ENCODE results near the gene PDGFD.

The PDGFD gene

DNA sequence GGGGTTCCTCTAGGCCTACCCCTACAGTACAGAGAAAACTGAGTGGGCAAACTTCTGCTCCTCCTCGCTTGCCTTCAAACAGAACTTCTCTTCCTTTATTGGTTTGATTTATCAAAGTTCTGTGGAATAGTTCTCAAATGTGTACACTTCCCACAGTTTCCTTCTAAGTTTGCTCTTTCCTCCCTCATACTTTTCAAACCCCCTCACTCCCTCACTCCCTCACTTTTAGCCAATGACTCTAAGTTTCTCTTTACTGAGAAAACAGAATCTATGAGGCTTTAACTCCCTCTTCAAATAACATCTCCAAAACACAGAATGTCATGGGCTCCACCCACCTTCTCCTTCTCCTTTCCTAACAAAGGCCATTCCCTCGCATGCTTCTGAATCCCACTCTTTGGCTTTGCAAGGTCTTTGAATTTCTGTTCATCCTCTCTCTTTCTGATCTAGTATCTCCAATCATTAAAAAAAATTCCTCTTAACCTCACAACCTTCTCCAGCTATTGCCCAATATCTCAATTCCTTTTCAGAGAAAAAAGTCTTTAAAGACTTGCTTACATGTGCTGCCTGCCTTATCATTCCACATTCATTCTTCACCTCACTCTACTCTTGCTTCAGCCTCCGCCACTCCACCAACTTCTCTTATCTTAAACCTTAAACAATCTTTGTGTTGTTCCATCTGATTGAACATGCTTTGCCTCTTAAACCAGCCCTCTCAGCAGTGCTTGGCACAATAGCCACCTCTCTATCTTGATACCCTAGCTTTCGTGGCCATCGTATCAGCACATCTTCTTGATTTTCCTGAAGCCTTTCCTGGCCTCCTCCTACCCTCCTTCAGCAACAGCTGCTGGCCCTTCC lies 70.3 kb downstream of the PDGFD start:
- DNase-seq (ENCODE audit: low read depth): no peak

DNA sequence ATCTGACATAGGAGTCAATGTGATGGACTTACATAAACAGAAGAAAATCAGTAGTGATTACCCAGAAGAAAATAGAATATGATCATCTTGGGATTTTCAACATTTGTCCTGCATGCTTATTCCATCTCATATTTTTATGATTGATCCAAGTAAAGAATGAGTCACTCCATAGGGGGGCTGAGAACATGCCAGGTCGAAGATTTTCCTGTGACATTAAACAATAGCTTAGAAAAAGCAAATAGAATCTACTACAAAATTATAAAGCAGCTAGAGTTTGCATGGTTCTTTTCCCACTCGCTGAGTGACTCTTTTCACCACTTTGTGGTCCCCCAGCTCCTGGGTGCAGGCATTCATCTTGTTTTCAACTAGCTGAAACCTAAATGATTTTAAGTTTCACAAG lies 71.2 kb downstream of the PDGFD start:
- DNase-seq (ENCODE audit: low read depth): no peak

GRCh38 chr11:104091281-104092096 lies 72.5 kb downstream of the PDGFD start:
- no peak for DNase-seq (ENCODE audit: low read depth)

DNA sequence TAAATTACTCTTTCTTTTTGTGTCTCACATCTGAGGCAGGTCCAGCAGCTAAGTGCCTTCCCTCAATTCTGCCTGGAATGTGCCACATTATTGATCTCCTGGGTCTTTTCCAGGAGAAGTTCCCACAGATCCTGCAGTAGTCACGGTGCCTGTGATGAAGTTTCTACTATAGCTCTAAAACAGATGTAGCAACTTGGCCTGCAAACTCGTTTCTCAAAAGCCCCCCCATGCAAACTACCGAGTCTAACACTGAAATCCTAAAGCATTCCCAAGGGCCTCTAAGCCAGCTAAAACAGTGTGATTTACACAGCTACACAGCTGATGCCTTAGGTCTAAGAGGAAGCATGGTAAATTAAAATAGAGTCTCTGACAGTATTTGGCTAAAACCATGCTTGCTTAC lies 73.2 kb downstream of the PDGFD start:
- DNase-seq (ENCODE audit: low read depth): no peak

- no peak for DNase-seq (ENCODE audit: low read depth)
These were observed 74.5 kb downstream of the PDGFD start for GRCh38 chr11:104089481-104089880.

- DNase-seq (ENCODE audit: low read depth): no peak
These were observed 77.3 kb downstream of the PDGFD start for GRCh38 chr11:104086621-104087020.

DNA sequence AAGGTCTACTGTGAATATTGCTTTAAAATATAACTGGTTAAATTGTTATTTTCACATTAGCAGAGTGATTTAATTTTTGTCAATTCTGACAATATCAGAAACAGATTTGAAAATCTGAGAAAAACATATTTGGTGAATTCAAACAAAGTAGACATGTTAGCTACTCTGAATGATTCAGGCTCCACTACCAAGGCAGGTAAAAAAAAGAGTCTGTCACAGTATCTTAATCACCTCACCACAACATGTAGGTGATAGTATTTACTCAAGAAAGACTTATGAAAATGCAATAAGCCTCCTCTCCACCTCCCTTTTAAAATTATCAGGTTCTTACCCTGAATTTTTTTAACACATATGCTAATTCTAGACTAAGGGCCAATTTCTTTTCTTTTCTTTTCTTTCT lies 85.0 kb downstream of the PDGFD start:
- DNase-seq (ENCODE audit: low read depth): no peak

DNA sequence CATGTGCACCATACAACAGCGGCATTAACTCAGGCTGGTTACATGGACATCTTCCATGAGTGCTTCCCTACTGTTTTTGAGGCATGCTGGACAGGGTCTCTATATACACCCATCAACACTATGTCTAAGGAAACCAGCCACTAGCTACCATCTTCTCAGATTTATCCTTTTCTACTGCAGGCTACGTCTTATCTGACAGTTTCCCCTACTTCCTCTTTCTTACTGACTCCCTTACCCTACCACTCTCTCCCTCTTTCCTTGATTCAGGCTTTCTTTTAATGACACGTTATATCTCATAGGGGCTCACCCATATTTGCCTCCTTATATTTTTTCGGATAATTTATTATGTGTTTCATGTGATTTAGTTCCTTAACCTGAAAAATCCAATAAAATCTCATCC lies 85.7 kb downstream of the PDGFD start:
- no peak for DNase-seq (ENCODE audit: low read depth)

GRCh38 chr11:104076455-104076854 lies 87.5 kb downstream of the PDGFD start:
- no peak for DNase-seq (ENCODE audit: low read depth)

DNA sequence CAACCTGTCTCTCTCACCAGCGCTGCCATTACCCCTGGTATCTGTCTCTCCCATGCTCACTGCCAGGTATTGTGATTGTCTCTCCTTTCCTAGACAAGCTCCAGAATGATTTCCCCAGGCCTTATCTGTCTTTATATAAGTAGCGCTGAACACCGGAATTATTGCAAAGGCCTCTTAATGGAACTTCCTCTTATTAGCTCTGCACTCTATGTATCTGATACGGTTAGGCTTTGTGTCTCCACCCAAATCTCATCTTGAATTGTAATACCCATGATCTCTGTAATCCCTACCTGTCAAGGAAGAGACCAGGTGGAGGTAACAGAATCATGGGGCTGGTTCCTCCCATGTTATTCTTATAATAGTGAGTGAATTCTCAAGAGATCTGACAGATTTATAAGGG lies 88.2 kb downstream of the PDGFD start:
- DNase-seq (ENCODE audit: low read depth): no peak

DNA sequence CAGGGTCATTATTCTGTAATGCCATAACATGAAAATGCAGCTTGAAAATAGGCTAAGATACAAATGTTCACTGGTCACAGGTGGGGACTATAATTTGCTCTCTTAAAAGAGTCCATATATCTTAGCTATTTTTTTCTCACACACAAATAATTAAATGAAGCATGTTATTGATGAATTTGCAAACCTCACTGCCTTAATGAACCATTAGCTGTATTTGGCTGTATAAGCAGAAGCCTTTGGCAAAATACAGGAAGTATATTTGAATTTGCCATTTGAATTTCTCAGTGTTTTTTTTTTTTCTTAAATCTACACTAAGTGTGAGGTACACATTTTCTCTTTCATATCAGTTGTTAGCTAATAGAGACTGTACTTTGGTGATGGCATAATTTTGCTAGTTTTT lies 88.9 kb downstream of the PDGFD start:
- DNase-seq (ENCODE audit: low read depth): no peak

DNA sequence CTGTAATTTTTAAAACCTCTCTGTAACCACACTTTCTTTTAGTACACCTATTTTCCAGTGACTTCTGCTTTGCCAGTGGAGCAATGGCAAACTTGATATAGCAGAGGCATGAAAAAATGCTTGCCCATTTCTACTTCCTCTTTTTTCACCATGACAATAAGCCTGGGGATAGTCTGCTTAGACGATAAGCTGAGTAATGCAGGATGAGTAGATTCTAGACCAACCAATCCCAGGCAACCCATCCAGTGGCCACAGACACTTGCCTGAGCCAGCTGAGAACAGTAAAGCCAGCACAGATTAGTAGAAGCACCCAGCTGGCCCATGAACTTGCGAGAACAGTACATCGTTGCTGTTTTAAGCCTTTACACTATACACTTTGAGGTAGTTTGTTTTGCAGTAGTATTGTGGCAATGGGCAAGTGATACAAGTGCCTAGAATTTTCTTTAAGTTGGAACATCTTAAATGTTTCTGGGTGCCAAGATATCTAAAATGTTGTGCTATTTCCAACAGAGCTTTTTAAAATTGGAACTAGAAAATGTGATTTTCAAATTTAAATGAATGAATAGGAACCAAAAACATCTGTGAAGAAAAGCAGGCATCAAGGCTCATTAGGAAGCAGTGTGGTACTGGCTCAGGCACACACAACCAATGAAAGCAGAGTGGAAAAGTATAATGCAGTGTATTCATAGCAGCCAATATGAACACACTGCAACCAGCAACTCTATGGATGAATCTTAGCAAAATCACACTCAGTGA lies 89.8 kb downstream of the PDGFD start:
- peak; percentile 58 for DNase-seq (ENCODE audit: low read depth)

GRCh38 chr11:104067534-104067933 lies 96.4 kb downstream of the PDGFD start:
- no peak for DNase-seq (ENCODE audit: low read depth)

DNA sequence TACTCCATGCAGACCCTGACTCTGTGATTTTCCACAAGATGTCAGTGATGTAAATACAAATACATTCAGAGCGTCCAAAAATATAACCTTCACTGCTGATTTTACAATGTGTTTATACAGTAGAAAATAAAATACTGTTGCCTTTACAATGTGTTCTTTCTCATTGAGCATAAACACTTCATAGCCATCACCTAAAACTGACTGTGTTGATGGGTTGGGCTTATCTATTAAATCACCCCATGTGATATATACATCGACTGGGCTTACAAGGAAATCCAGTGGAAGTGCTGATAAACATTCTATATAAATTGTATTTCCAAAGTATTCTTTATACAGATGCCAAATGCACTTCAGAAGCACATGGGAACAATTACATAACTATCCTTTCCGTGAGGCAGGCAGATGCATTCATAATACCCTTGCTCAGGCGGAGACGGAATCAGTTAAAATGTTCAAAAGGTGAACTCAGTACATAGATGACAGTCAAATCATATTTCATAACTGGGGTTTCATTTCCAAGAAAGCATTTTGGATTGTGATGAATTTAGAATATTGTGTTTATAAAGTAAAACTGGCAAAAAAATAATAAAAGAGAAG lies 99.8 kb downstream of the PDGFD start:
- DNase-seq (ENCODE audit: low read depth): no peak

DNA sequence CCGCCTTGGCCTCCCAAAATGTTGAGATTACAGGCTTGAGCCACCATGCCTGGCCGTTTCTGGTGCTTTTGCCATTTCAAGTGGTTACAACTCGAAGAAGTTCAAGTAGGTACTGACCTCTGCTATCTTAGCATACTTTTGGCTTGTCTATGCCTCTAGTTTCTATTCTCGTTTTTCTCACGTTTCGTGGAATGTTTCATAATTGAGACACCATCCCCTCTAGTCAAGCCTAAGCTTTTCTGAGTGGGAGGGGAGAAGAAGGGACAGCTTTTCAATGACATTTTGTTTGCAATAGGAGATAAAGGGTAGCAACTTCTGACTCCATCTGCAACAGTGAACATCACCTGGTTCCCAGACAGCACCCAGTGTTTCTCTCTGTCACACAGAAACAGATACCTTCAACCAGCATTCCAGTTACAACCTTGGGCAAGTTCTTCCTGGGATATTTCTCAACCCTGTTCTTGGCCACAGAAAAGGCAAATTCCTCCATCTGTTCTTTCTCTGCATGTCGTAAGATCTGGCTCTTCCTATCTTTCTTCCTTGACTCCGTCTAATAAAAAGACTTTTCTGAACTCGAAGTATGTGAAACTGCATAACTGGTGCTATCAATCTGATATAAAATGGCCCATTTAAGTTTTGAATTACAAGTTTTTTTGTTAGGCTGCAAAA lies 102.0 kb downstream of the PDGFD start:
- no peak for DNase-seq (ENCODE audit: low read depth)

DNA sequence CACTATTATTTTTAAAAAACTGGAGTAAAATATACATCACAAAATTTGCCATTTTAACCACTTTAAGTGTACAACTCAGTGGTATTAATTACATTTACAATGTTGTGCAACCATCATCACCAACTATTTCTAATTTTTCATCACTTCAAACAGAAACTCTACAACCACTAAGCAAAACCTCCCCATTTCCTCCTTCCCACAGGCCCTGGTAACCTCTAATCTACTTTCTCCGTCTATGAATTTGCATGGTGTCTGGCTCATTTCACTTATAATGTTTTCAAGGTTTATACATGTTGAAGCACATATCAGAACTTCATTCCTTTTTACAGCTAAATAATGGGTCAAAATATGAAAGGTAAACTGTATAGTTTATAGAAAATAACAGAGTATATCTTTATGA lies 103.1 kb downstream of the PDGFD start:
- no peak for DNase-seq (ENCODE audit: low read depth)

DNA sequence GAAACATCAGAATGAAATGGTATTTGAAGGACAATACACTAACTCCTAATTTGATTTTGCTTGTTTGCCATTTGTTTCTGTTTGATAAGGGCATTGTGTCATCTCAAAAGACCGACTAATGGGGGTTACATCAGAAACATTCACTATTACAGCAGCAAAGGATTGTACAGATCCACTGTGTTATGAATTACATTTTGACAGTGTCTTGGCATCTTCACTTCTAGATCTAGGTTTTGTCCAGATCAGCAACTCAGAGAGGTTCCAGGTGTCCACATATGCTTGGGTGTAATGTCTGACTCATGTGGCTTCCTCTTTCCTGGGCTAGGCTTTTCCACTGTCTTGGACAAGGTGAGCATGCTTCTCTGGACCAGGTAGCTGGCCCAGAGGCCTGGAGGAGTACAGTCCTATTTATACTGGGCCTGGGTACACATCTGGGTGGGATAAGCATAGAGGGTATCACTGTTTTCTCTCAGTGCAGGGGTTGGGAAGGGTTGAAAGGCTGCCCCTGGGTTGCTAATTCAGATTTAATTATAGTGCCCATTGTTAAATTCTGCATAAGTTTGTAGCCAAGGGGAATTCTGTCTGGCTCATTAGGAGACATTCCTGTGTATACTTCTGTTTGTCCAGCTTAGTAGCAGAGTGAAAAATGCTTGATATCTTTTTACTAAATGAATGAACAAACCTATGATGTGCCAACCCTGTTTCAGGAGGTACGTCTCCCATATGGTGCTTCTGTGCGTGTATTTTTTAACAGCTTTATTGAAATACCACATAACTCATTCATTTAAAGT lies 103.7 kb downstream of the PDGFD start:
- no peak for DNase-seq (ENCODE audit: low read depth)

DNA sequence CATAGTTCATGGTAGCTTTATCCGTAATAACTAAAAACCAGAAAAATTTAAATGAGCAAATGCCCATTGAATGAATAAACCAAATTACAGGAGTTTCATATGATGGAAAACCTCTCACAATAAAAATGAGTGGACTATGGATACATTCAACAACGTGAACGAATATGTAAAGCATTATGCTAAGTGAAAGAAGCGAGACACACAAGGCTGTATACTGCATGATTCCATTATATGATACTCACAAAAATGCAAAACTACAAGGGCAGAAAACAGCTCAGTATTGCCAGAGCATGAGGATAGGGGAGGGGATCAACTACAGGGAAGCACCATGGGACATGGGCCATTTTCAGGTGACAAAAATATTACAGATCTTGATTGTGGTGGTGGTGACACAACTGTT lies 105.3 kb downstream of the PDGFD start:
- DNase-seq (ENCODE audit: low read depth): no peak

DNA sequence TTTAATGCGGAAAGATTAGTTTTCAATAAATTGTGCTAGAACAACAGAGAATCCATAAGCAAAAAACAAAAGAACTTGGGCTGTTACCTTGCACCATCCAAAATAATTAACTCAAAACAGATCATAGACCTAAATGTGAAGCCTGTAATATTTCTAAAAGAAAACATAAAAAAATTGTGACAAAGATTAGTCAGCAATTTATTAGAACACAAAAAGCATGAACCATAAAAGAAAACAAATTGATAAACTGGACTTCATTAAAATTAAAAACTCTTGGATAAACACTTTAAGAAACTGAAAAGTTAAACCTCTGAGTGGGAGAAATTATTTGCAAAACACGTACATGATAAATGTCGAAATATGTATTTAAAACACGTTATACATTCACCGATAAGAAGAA lies 106.0 kb downstream of the PDGFD start:
- DNase-seq (ENCODE audit: low read depth): no peak

DNA sequence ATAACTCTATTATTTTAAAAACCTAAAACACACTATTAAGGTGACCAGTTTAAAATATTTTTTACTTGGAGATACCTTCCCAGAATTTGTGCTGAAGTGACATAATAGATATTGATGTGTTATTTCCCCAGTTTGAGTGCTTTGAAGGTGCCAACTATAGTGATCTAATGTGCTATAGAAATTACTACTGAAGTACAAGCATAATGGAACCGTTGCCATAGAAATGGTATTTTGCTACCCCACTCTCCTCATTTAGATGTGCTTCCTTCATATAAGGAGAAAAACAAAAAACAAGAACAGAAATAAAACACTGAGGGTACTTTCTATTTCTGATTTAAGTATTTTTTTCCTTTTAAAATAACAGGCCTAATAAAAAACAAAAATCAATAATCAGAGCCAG lies 108.4 kb downstream of the PDGFD start:
- no peak for DNase-seq (ENCODE audit: low read depth)
